Activated T-helper 2 cell treated with anti-CD3 and anti-CD28 coated beads, Interferon-gamma antibody, Interleukin-2, Interleukin-4, amounts not matched to agents 10 μg/mL and 5 μg/mL and 100 μg/mL, durations not matched to agents 14 hours and 24 hours and 36 hours (primary cell): ENCODE measurements around the gene DIRAS1. TPM values are rescaled to one million over a fixed set of nuclear protein-coding genes. Genes with fewer than 3 reads are reported as not detected.
"Not testable (repeated sequence)": the region's sequence is repeated elsewhere in the genome, so short reads cannot be mapped to it uniquely, and the experiment has no call there.

ENCODE experiments used
- DNase-seq: peaks from one replicate; pipeline ENCODE4 v3.0.0; 2021; ENCODE audit warnings: low spot score
- H3K27ac Mint-ChIP-seq: one replicate; pipeline ENCODE4 v1.8.0; 2021; ENCODE audit warnings: mixed read lengths
- H3K27me3 Mint-ChIP-seq: one replicate; pipeline ENCODE4 v1.8.0; 2021; ENCODE audit warnings: low read depth, mixed read lengths
- H3K36me3 Mint-ChIP-seq: one replicate; pipeline ENCODE4 v1.8.0; 2021; ENCODE audit warnings: low read depth, mixed read lengths
- H3K4me1 Mint-ChIP-seq: one replicate; pipeline ENCODE4 v1.8.0; 2021; ENCODE audit warnings: low read depth, mixed read lengths
- H3K4me3 Mint-ChIP-seq: one replicate; pipeline ENCODE4 v1.8.0; 2021; ENCODE audit warnings: low read depth, mild to moderate bottlenecking, moderate library complexity, mixed read lengths
- H3K9me3 Mint-ChIP-seq: one replicate; pipeline ENCODE4 v1.8.0; 2021; ENCODE audit warnings: mixed read lengths
- intact Hi-C: fragments of 100-400 bp; cut with micrococcal nuclease; formaldehyde crosslinking; loops from one replicate; pipeline ENCODE4 v1.15.1; 2023
- total RNA-seq: library from RNA; stranded (reverse); gene quantifications from 2 replicates; pipeline ENCODE4 v1.2.3, GENCODE V29; 2022

DIRAS1 gene
- total RNA-seq, 1 donor from 2014 or later: 0.39 TPM

- DNase-seq: no peak
- H3K4me1 Mint-ChIP-seq: no peaks in the 10 kb centered on the region
- H3K36me3 Mint-ChIP-seq: no peaks in the 10 kb centered on the region
- H3K27me3 Mint-ChIP-seq: no peaks in the 10 kb centered on the region
- no peaks in the 10 kb centered on the region for H3K9me3 Mint-ChIP-seq
- H3K4me3 Mint-ChIP-seq: no peak overlapping the region
- intact Hi-C loops: no loop called here
- no peak overlapping the region for H3K27ac Mint-ChIP-seq
These were observed 35.9 kb downstream of the DIRAS1 start for GRCh38 chr19:2685204-2685704.

GRCh38 chr19:2683430-2684003, 37.7 kb downstream of the DIRAS1 start:
- intact Hi-C loops: no loop called here

GRCh38 chr19:2680808-2681207, 40.4 kb downstream of the DIRAS1 start:
- Mint-ChIP-seq H3K36me3 (no peaks in the 10 kb centered on the region), H3K27ac (no peak overlapping the region), H3K9me3 (no peaks in the 10 kb centered on the region), H3K4me1 (no peaks in the 10 kb centered on the region), H3K4me3 (no peak overlapping the region), H3K27me3 (no peaks in the 10 kb centered on the region)
- no peak for DNase-seq
- intact Hi-C loops: no loop called here

More at GRCh38 chr19:2683430-2684003, 37.7 kb downstream of the DIRAS1 start:
- no peak overlapping the region for H3K27ac Mint-ChIP-seq
- DNase-seq: no peak
- no peak overlapping the region for H3K4me3 Mint-ChIP-seq
- H3K36me3 Mint-ChIP-seq: no peaks in the 10 kb centered on the region
- H3K9me3 Mint-ChIP-seq: no peaks in the 10 kb centered on the region
- no peaks in the 10 kb centered on the region for H3K27me3 Mint-ChIP-seq
- H3K4me1 Mint-ChIP-seq: no peaks in the 10 kb centered on the region

- Mint-ChIP-seq H3K36me3 (no peaks in the 10 kb centered on the region), H3K4me1 (no peaks in the 10 kb centered on the region), H3K27ac (no peak overlapping the region), H3K4me3 (no peak overlapping the region), H3K9me3 (no peaks in the 10 kb centered on the region), H3K27me3 (no peaks in the 10 kb centered on the region)
- DNase-seq: no peak
- intact Hi-C loops: no loop called here
These were observed 41.7 kb downstream of the DIRAS1 start for GRCh38 chr19:2679439-2679838.

GRCh38 chr19:2678948-2679347, 42.2 kb downstream of the DIRAS1 start:
- H3K9me3 Mint-ChIP-seq, H3K4me1 Mint-ChIP-seq, H3K27me3 Mint-ChIP-seq, H3K4me3 Mint-ChIP-seq, intact Hi-C loops, DNase-seq, H3K27ac Mint-ChIP-seq, H3K36me3 Mint-ChIP-seq: not testable (repeated sequence)

- Mint-ChIP-seq H3K4me3 (no peak overlapping the region), H3K4me1 (no peaks in the 10 kb centered on the region), H3K27me3 (no peaks in the 10 kb centered on the region), H3K36me3 (no peaks in the 10 kb centered on the region), H3K27ac (no peak overlapping the region), H3K9me3 (no peaks in the 10 kb centered on the region)
- no peak for DNase-seq
- intact Hi-C loops: no loop called here
These were observed 43.0 kb downstream of the DIRAS1 start for GRCh38 chr19:2678044-2678671.

GRCh38 chr19:2676823-2677222, 44.3 kb downstream of the DIRAS1 start:
- H3K27me3 Mint-ChIP-seq: no peaks in the 10 kb centered on the region
- intact Hi-C loops: no loop called here
- no peaks in the 10 kb centered on the region for H3K36me3 Mint-ChIP-seq
- no peaks in the 10 kb centered on the region for H3K4me1 Mint-ChIP-seq
- H3K9me3 Mint-ChIP-seq: no peaks in the 10 kb centered on the region
- no peak overlapping the region for H3K4me3 Mint-ChIP-seq
- DNase-seq: no peak
- no peak overlapping the region for H3K27ac Mint-ChIP-seq

- Mint-ChIP-seq H3K4me3 (no peak overlapping the region), H3K36me3 (no peaks in the 10 kb centered on the region), H3K9me3 (no peaks in the 10 kb centered on the region), H3K27ac (no peak overlapping the region), H3K4me1 (no peaks in the 10 kb centered on the region), H3K27me3 (no peaks in the 10 kb centered on the region)
- intact Hi-C loops: no loop called here
- no peak for DNase-seq
These were observed 45.3 kb downstream of the DIRAS1 start for GRCh38 chr19:2675892-2676291.

GRCh38 chr19:2670217-2670616, 51.0 kb downstream of the DIRAS1 start:
- no peak overlapping the region for H3K27ac Mint-ChIP-seq
- no peaks in the 10 kb centered on the region for H3K4me1 Mint-ChIP-seq
- intact Hi-C loops: no loop called here

GRCh38 chr19:2668175-2668763, 52.9 kb downstream of the DIRAS1 start:
- no peak for DNase-seq
- Mint-ChIP-seq H3K4me1 (no peaks in the 10 kb centered on the region), H3K36me3 (no peaks in the 10 kb centered on the region), H3K4me3 (no peak overlapping the region), H3K9me3 (no peaks in the 10 kb centered on the region), H3K27ac (no peak overlapping the region), H3K27me3 (no peaks in the 10 kb centered on the region)
- intact Hi-C loops: no loop called here

More at GRCh38 chr19:2670217-2670616, 51.0 kb downstream of the DIRAS1 start:
- no peak for DNase-seq
- Mint-ChIP-seq H3K4me3 (no peak overlapping the region), H3K36me3 (no peaks in the 10 kb centered on the region), H3K27me3 (no peaks in the 10 kb centered on the region), H3K9me3 (no peaks in the 10 kb centered on the region)

GRCh38 chr19:2667349-2667748, 53.8 kb downstream of the DIRAS1 start:
- H3K27ac Mint-ChIP-seq, H3K36me3 Mint-ChIP-seq, intact Hi-C loops, H3K27me3 Mint-ChIP-seq, H3K4me1 Mint-ChIP-seq, H3K4me3 Mint-ChIP-seq, H3K9me3 Mint-ChIP-seq, DNase-seq: not testable (repeated sequence)

- Mint-ChIP-seq H3K4me3 (no peak overlapping the region), H3K9me3 (no peaks in the 10 kb centered on the region), H3K27me3 (no peaks in the 10 kb centered on the region), H3K36me3 (no peaks in the 10 kb centered on the region), H3K4me1 (no peaks in the 10 kb centered on the region), H3K27ac (no peak overlapping the region)
- DNase-seq: no peak
- intact Hi-C loops: no loop called here
These were observed 54.7 kb downstream of the DIRAS1 start for GRCh38 chr19:2666344-2666994.

- H3K27ac Mint-ChIP-seq: no peak overlapping the region
- intact Hi-C loops: no loop called here
- no peaks in the 10 kb centered on the region for H3K9me3 Mint-ChIP-seq
- no peaks in the 10 kb centered on the region for H3K4me1 Mint-ChIP-seq
- no peak for DNase-seq
- no peaks in the 10 kb centered on the region for H3K36me3 Mint-ChIP-seq
- no peak overlapping the region for H3K4me3 Mint-ChIP-seq
- no peaks in the 10 kb centered on the region for H3K27me3 Mint-ChIP-seq
These were observed 56.1 kb downstream of the DIRAS1 start for GRCh38 chr19:2665103-2665502.
